Lung (tissue), 12 donors: Measurements from ENCODE around the gene ANTXRL. TPM values are rescaled to one million over a fixed set of nuclear protein-coding genes. Genes with fewer than 3 reads are reported as not detected.
"Not testable (repeated sequence)": the region's sequence is repeated elsewhere in the genome, so short reads cannot be mapped to it uniquely, and the experiment has no call there.

Source experiments
- ATAC-seq: fragments of 200-7000 bp; cut with Tn5 transposase; one replicate; pipeline ENCODE4 v1.9.1; 2020; ENCODE audit warnings: moderate number of reproducible peaks; ENCODE audit not compliant: insufficient read depth, low FRiP score
- DNase-seq, 3 donors: peaks; one replicate each; pipeline ENCODE4 v3.0.0-alpha.2; 2013 to 2017
- H3K27ac ChIP-seq, 2 donors: one replicate each; pipeline ENCODE4 v1.5.1; 2013; ENCODE audit warnings: mild to moderate bottlenecking in 2 of 2, moderate library complexity in 2 of 2, control low read depth in 1 of 2, inconsistent platforms in 1 of 2, low read depth in 1 of 2, low read length in 1 of 2
- H3K27me3 ChIP-seq, 3 donors: one replicate each; pipeline ENCODE4 v1.5.1; 2013; ENCODE audit warnings: low read length in 2 of 3; ENCODE audit not compliant: control insufficient read depth in 3 of 3, insufficient read depth in 3 of 3
- H3K36me3 ChIP-seq, 4 donors: one replicate each; pipeline ENCODE4 v1.5.1; 2013; ENCODE audit warnings: low read length in 4 of 4, mild to moderate bottlenecking in 1 of 4, moderate library complexity in 1 of 4; ENCODE audit not compliant: control insufficient read depth in 4 of 4, insufficient read depth in 4 of 4
- H3K4me1 ChIP-seq, 5 donors: one replicate each; pipeline ENCODE4 v1.5.1; 2013; ENCODE audit warnings: low read length in 5 of 5, mild to moderate bottlenecking in 2 of 5, moderate library complexity in 1 of 5; ENCODE audit not compliant: control insufficient read depth in 5 of 5, insufficient read depth in 5 of 5
- H3K4me3 ChIP-seq: one replicate; pipeline ENCODE4 v1.5.1; 2013; ENCODE audit warnings: mild to moderate bottlenecking, control low read depth, moderate library complexity
- H3K9ac ChIP-seq, 2 donors: one replicate each; pipeline ENCODE4 v1.5.1; 2013; ENCODE audit warnings: low read length in 2 of 2, control low read depth in 1 of 2; ENCODE audit not compliant: insufficient read depth in 1 of 2
- H3K9me3 ChIP-seq, 4 donors: one replicate each; pipeline ENCODE4 v1.5.1; 2013; ENCODE audit warnings: low read length in 3 of 4, mild to moderate bottlenecking in 1 of 4, moderate library complexity in 1 of 4; ENCODE audit not compliant: control insufficient read depth in 4 of 4, insufficient read depth in 3 of 4
- WGBS, 2 donors: extraction: QIAGEN DNeasy Blood & Tissue Kit; methylation state at CpG; one replicate each; pipeline ENCODE4 v1.1.7; 2013; 5-methylcytosine and 5-hydroxymethylcytosine counted together
- polyA plus RNA-seq, 2 donors: library from polyadenylated mRNA; stranded (reverse); fragments of 200-250 nt; gene quantifications; one replicate each; pipeline ENCODE4 v1.2.1, GENCODE V29; 2013
- total RNA-seq, 2 donors: library from RNA; depleted of rRNA in 1 of 2; stranded (reverse); fragments of >200 nt in 1 of 2; gene quantifications; one replicate each; pipeline ENCODE4 v1.2.1, GENCODE V29; 2014 to 2021
- TF ChIP-seq, protein P1 (sequence below): IDR thresholded peaks from 2 replicates; pipeline ENCODE4 v1.5.1; 2012; ENCODE audit warnings: mild to moderate bottlenecking; ENCODE audit errors: control extremely low read depth, extremely low read depth
- donor health status: control.
- donor health status: control.
- donor health status: Bipolar disorder and iron deficiency.
- donor health status: healthy.
- donor health status: DM: yes; HTN: yes; CAD: no.

The ANTXRL gene
- total and polyA plus RNA-seq, 4 donors = not detected

DNA sequence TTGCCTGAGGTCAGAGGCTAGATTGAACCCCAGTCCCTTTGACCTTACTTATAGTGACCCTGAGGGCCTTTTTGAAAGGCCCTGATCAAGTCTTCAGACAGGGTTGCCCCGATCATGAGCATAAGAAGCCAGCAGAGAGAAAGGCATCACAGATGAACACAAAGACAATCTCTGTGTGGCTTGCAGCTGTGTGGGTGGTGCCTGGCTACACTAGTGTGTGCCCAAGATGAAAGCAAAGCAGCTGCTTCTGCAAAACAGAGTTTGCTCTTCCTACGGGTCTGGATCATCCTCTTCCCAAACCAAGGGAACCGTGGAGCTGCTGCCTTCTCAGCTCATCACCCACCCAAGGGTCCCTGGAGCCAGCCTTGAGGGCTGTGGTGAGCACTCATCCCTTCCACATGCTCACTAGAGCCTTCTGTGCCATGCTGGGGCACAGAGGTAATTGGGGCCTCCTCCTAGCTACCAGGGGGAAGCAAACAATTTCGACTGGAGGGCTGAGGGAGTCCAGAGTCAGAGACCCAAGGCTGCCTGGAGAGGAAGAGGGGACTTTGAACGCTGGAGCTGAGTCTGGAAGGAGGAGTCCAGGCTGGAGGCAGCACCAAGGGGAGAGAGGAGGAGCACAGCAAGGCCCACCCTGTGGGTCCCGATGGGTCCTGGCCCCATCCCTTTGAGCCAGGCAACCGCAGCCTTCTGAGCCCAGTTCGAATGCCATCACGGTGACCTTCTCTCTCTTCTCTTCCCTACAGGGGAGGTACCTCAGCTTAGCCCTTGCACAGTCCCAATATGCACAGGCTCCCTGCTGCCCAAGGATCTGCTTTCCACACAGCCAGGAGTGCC is 42.3 kb downstream of the ANTXRL start:
- no peaks in the 10 kb centered on the region for H3K4me1 ChIP-seq
- TF ChIP-seq, protein P1, sequence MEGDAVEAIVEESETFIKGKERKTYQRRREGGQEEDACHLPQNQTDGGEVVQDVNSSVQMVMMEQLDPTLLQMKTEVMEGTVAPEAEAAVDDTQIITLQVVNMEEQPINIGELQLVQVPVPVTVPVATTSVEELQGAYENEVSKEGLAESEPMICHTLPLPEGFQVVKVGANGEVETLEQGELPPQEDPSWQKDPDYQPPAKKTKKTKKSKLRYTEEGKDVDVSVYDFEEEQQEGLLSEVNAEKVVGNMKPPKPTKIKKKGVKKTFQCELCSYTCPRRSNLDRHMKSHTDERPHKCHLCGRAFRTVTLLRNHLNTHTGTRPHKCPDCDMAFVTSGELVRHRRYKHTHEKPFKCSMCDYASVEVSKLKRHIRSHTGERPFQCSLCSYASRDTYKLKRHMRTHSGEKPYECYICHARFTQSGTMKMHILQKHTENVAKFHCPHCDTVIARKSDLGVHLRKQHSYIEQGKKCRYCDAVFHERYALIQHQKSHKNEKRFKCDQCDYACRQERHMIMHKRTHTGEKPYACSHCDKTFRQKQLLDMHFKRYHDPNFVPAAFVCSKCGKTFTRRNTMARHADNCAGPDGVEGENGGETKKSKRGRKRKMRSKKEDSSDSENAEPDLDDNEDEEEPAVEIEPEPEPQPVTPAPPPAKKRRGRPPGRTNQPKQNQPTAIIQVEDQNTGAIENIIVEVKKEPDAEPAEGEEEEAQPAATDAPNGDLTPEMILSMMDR = no peak
- WGBS, 2 donors = 78 to 90% methylated on average over 9 of the region's 9 CpGs
- no peaks in the 10 kb centered on the region for H3K36me3 ChIP-seq
- no peak for ATAC-seq
- H3K27ac ChIP-seq = no peak overlapping the region
- H3K9me3 ChIP-seq = no peaks in the 10 kb centered on the region
- H3K9ac ChIP-seq = no peak overlapping the region
- H3K27me3 ChIP-seq = peaks cover 0 to 7% (median 0%) of the 10 kb centered on the region in 3 donors
- no peak overlapping the region for H3K4me3 ChIP-seq
- DNase-seq = peak in 1 of 3 donors; percentile 10

GRCh38 chr10:46329690-46330016 is 42.9 kb downstream of the ANTXRL start:
- DNase-seq (peak in 1 of 3 donors; percentile 3), ATAC-seq (no peak)
- no peak overlapping the region for H3K27ac ChIP-seq

GRCh38 chr10:46330894-46331293 is 44.1 kb downstream of the ANTXRL start:
- Histone ChIP-seq H3K4me1 (no peaks in the 10 kb centered on the region), H3K27me3 (peaks cover 0 to 7% (median 0%) of the 10 kb centered on the region in 3 donors), H3K36me3 (no peaks in the 10 kb centered on the region), H3K9me3 (no peaks in the 10 kb centered on the region), H3K9ac (no peak overlapping the region), H3K27ac (no peak overlapping the region), H3K4me3 (no peak overlapping the region)
- ATAC-seq (no peak), DNase-seq (peak in 1 of 3 donors; percentile 5)
- 74 to 89% methylated on average over 3 of the region's 3 CpGs for WGBS, 2 donors
- TF ChIP-seq, protein P1 = no peak

More at GRCh38 chr10:46329690-46330016, 42.9 kb downstream of the ANTXRL start:
- no peak overlapping the region for H3K4me3 ChIP-seq
- H3K9me3 ChIP-seq = no peaks in the 10 kb centered on the region
- peaks cover 0 to 7% (median 0%) of the 10 kb centered on the region in 3 donors for H3K27me3 ChIP-seq
- WGBS, 2 donors = 69 to 87% methylated on average over 8 of the region's 8 CpGs
- no peaks in the 10 kb centered on the region for H3K36me3 ChIP-seq
- TF ChIP-seq, protein P1 = no peak
- H3K9ac ChIP-seq = no peak overlapping the region
- H3K4me1 ChIP-seq = no peaks in the 10 kb centered on the region

DNA sequence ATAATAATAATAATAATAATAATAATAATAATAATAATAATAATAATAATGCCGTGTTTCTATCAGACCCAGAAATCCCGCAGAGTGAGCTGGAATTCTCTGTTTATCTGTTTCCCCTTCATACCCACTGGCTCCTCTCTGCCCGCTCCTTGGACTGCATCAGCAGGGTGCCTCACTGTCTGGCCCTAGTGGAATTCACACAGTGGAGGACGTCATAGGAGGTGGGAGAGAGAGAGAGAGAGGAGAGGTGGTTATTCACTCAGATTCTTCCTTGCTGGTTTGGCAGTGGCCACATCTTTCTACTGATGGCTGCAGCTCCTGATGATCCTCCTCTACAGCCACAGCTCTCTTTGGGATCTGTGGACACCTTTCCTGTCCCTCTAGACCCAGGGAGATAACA is 78.7 kb downstream of the ANTXRL start:
- not testable (repeated sequence) for H3K4me3 ChIP-seq, H3K9me3 ChIP-seq, DNase-seq, H3K9ac ChIP-seq, H3K4me1 ChIP-seq, H3K36me3 ChIP-seq, H3K27ac ChIP-seq, H3K27me3 ChIP-seq, ATAC-seq
- 57 to 100% methylated on average over 2 to 3 of the region's 4 CpGs for WGBS, 2 donors

- H3K9ac ChIP-seq, DNase-seq, H3K9me3 ChIP-seq, H3K27ac ChIP-seq, H3K36me3 ChIP-seq, H3K27me3 ChIP-seq, H3K4me1 ChIP-seq, ATAC-seq, H3K4me3 ChIP-seq: not testable (repeated sequence)
- no CpG with 5 or more reads among the region's 5 CpGs for WGBS, 2 donors
Observed at GRCh38 chr10:46367209-46367608, 80.4 kb downstream of the ANTXRL start.

DNA sequence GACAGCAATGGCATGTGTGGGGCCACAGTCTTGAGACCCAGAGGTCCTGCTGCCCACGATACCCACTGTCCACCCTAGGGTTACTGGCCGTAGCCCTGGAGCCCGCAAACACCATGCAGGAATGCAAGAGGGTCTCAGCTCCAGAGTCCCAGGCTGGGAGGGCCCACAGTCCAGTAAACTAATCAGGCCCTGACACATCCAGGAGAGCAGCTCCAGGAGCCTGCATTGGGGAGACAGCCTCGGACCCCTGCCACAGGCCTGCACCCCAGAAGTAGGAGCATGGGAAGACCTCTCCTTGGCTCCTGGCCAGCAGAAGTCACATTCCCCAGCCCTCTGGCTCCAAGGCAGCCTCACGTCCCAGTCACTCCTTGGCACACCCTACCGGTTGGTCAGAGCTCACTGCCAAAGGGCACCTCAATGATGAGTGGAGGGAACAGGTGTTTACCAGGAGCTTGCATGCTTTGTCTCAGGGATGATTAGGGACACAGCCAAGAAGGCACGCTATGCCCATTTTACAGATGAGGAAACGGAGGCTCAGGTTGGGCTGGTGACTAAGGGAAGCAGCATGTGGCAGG is 81.0 kb downstream of the ANTXRL start:
- not testable (repeated sequence) for H3K4me3 ChIP-seq, H3K36me3 ChIP-seq, ATAC-seq, H3K27me3 ChIP-seq, H3K4me1 ChIP-seq, H3K9ac ChIP-seq, H3K27ac ChIP-seq, H3K9me3 ChIP-seq, DNase-seq
- WGBS, 2 donors = 88 to 89% methylated on average over 5 to 6 of the region's 8 CpGs
